BJ (cell line): ENCODE results near the gene DDAH1. TPM values are rescaled to one million over a fixed set of nuclear protein-coding genes. Genes with fewer than 3 reads are reported as not detected.

Experiments used
- CTCF ChIA-PET: fragments of 350-600 bp; formaldehyde crosslinking; extraction: SDS; loops from one replicate; lab custom pipeline; 2021; ENCODE audit warnings: antibody characterized with exemption, inconsistent platforms; lab: Yijun Ruan, JAX
- POLR2A ChIA-PET: fragments of 300-600 bp; sonication (Branson Sonifier 250); formaldehyde crosslinking; extraction: SDS; loops from one replicate; lab custom pipeline; 2021; ENCODE audit warnings: antibody characterized with exemption; lab: Charles Lee
- DNase-seq: peaks from one replicate; pipeline ENCODE4 v3.0.0-alpha.2; 2011; ENCODE audit warnings: low read depth
- H3K27me3 ChIP-seq: 2 replicates; pipeline ENCODE4 v1.6.0; 2011; ENCODE audit warnings: low read length; ENCODE audit not compliant: control insufficient read depth, insufficient read depth
- H3K36me3 ChIP-seq: 2 replicates; pipeline ENCODE4 v1.5.1; 2011; ENCODE audit warnings: low read length; ENCODE audit not compliant: control insufficient read depth, insufficient read depth
- H3K4me3 ChIP-seq: 2 replicates; pipeline ENCODE4 v1.5.1; 2011; ENCODE audit warnings: low read depth, mild to moderate bottlenecking, control low read depth, low read length
- polyA plus RNA-seq: library from polyadenylated mRNA; depleted of rRNA; stranded (reverse); fragments of >200 nt; gene quantifications from 2 replicates; pipeline ENCODE4 v1.2.3, GENCODE V29; 2011
- TF ChIP-seq, protein P1 (sequence below): IDR thresholded peaks from 2 replicates; pipeline ENCODE4 v1.5.1; 2011; ENCODE audit warnings: low read depth, mild to moderate bottlenecking, control low read depth, inconsistent platforms, low read length, moderate library complexity; ENCODE audit not compliant: insufficient read depth

Gene DDAH1
- polyA plus RNA-seq, 1 experiment, result 244 TPM

DNA sequence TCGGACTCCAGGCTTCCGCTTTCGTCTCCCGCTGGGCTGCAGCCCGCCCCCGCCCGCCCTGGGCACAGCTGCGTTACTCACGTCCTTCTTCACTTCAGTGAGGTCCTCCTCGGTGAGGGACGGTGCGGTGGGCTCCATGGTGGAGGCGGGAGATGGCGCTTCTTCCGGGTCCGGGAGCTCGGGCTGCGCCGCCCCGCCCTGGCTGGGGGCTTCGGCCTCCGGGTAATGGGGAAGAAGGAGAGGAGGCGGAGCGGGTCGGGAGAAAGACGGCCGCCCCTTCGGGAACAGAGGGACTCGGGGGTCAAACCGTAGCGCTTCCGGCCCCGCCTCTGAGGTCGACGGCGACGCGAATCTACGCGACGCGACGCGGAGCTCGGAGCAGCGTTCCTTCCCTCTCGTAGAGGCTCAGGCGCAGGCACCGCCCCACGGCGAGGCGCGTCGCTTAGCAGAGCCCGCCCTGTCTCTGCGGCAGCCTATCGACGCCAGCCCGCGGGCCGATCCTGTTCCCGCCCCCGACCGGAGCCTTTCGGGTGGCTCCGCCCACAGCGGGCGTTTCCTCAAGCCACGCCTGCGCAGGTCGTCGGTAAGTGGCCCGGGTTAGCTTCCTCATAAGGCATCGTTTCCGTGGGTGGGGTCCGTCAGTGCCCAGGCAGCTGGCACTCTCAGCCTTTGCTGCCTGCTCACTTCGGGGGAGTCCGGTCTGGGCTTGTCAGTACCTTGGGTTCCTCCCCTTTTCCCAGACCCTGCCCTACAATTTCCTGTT, 188.6 kb downstream of the DDAH1 start, which contains the start of gene BCL10:
Gene BCL10 (minus strand): TSS at position 418 of the 763 bp plus-strand sequence. CDS start 280 bp downstream, at position 138.
- Histone ChIP-seq H3K4me3 (peak within 1 kb of the TSS; percentile 90), H3K27me3 (no peaks in the 10 kb centered on the region), H3K36me3 (no peaks in the 10 kb centered on the region)
- POLR2A ChIA-PET, result interaction anchor here (0.6 to 1.3 kb wide), 5 partner anchors 17 to 304 kb away, joined by 4 read pairs; partner anchors contain the start of genes C1orf52 and CCN1
- peak; percentile 93 for DNase-seq
- CTCF ChIA-PET, result interaction anchor here (1.0 to 10.2 kb wide), 7 partner anchors 8 to 332 kb away, joined by 3 to 74 read pairs (median 5); partner anchors contain the start of gene C1orf52
- TF ChIP-seq, protein P1, sequence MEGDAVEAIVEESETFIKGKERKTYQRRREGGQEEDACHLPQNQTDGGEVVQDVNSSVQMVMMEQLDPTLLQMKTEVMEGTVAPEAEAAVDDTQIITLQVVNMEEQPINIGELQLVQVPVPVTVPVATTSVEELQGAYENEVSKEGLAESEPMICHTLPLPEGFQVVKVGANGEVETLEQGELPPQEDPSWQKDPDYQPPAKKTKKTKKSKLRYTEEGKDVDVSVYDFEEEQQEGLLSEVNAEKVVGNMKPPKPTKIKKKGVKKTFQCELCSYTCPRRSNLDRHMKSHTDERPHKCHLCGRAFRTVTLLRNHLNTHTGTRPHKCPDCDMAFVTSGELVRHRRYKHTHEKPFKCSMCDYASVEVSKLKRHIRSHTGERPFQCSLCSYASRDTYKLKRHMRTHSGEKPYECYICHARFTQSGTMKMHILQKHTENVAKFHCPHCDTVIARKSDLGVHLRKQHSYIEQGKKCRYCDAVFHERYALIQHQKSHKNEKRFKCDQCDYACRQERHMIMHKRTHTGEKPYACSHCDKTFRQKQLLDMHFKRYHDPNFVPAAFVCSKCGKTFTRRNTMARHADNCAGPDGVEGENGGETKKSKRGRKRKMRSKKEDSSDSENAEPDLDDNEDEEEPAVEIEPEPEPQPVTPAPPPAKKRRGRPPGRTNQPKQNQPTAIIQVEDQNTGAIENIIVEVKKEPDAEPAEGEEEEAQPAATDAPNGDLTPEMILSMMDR, result no peak

DNA sequence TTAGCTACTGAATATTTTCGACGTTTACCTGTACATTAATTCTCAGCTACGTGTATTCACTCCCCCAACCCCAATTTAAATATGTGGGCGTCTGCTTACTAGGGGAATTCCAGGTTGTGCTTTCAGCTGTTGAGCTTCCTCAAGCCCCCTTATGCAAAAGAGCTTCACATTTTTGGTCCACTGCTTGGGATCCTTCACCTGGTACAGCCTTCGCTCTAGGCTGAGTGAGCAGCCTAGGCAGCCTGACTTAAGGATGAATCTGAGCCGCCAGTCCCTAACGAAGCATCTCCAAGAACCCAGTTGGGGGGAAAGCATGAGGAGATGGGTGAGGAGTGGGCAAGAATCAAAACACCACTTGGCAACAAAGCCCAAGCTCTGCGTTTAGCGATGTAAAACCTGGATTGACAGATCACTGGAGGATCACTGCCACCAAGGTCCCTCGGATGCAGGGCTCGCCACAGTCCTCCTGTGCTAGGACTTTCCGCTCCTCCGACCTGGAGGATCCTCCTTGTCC, 189.2 kb downstream of the DDAH1 start:
- no peak for DNase-seq
- H3K27me3 ChIP-seq, result no peaks in the 10 kb centered on the region
- CTCF ChIA-PET, result interaction anchor here (1.0 to 10.2 kb wide), 5 partner anchors 9 to 331 kb away, joined by 3 to 74 read pairs (median 5); partner anchors contain the start of gene C1orf52
- TF ChIP-seq, protein P1, result no peak
- peak overlapping the region; percentile 90 for H3K4me3 ChIP-seq
- POLR2A ChIA-PET, result interaction anchor here (0.7 to 1.3 kb wide), 4 partner anchors 54 to 305 kb away, joined by 4 read pairs; partner anchors contain the start of gene CCN1
- no peaks in the 10 kb centered on the region for H3K36me3 ChIP-seq

DNA sequence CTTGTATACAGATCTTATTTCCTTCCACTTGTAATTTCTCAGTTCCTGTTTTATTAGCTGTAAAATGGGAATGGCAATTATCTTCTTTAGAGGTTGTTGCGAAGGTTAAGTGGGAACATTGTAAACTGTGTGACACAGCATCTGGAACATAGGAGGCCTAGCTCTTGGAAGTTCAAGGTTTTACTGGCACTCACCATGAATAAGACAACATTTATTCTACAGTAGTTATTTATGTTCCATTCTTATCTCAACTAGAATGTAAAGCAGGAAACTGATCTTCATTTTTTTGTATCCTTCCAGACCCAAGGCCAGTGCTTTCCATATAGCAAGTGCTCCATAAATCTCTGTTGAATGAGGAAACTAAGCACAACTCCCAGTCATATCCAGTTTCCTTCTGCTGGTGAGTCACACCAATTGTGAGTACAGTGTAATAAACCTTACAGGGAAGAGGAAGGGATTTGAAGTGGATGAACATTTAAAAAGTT, 189.9 kb downstream of the DDAH1 start:
- TF ChIP-seq, protein P1, result no peak
- Histone ChIP-seq H3K27me3 (no peaks in the 10 kb centered on the region), H3K36me3 (0 out of 2 replicates have a peak, but pooled peaks cover 2% of the 10 kb centered on the region), H3K4me3 (peak overlapping the region; percentile 90)
- ChIA-PET POLR2A (no interaction called here), CTCF (interaction anchor here (1.2 to 10.2 kb wide), 2 partner anchors 15 to 330 kb away, joined by 5 to 74 read pairs; partner anchors contain the start of gene C1orf52)
- peak; percentile 46 for DNase-seq

DNA sequence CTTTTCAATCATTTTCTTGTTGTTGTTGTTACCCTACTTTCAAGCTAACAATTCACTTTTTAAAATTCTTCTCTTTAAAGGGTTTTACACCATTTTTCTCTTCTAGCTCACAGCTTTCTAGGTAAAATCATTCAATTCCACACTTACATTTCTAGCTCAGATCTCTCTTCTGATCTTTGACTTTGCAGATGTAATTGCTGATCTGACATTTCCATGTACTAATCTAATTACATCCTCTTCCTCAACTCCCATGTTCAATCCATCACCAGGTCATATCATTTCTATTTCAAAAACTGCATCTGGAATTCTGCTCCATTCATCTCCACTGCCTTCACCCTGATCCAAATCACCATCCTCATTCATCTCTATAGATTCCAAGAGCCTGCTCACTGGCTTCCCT, 191.6 kb downstream of the DDAH1 start:
- DNase-seq, result no peak
- ChIA-PET CTCF (interaction anchor here (10.2 kb wide), 1 partner anchor 14 kb away, joined by 74 read pairs; the partner anchor contains the start of gene C1orf52), POLR2A (no interaction called here)
- H3K36me3 ChIP-seq, result peaks cover 4% of the 10 kb centered on the region; the same call in 1 of the 2 replicates
- no peak overlapping the region for H3K4me3 ChIP-seq
- TF ChIP-seq, protein P1, result no peak
- no peaks in the 10 kb centered on the region for H3K27me3 ChIP-seq
